GM19023 (cell line): Measurements from ENCODE around the gene ARID5B.

Experiments
- ATAC-seq: cut with Tn5 transposase; IDR thresholded peaks from one replicate; pipeline ENCODE4 v1.9.1; 2021; ENCODE audit warnings: mild to moderate bottlenecking, moderate library complexity; ENCODE audit not compliant: unreplicated experiment

The ARID5B gene

GRCh38 chr10:62008946-62009345 lies 107.4 kb downstream of the ARID5B start:
- no peak for ATAC-seq

- ATAC-seq = no peak
Observed at GRCh38 chr10:62010366-62010765, 108.9 kb downstream of the ARID5B start.

- ATAC-seq = no peak
Observed at GRCh38 chr10:62011558-62011957, 110.1 kb downstream of the ARID5B start.

GRCh38 chr10:62012318-62012717 lies 110.8 kb downstream of the ARID5B start:
- no peak for ATAC-seq

DNA sequence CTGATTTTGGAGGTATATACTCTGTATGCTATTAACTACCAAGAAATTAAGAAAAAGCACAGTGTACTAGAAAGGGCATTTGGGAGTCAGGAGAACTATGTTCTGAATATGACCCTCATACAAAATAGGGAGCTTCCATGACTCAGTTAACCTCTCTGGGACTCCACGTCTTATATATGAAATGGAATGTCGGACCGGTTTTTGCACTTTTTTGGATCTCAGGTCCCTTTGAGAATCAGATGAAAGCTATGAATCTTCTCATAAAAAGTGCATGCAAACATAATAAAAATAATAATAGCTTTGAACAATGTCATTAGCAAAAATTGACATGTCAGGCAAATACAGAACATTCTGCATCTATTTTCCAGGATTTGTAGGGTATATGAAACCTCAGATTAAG lies 113.0 kb downstream of the ARID5B start:
- ATAC-seq = no peak

GRCh38 chr10:62015994-62016393 lies 114.5 kb downstream of the ARID5B start:
- ATAC-seq = no peak

GRCh38 chr10:62016623-62017490 lies 115.4 kb downstream of the ARID5B start:
- ATAC-seq = no peak

- no peak for ATAC-seq
Observed at GRCh38 chr10:62017491-62017870, 116.0 kb downstream of the ARID5B start.

GRCh38 chr10:62018131-62018911 lies 116.8 kb downstream of the ARID5B start:
- ATAC-seq = no peak

GRCh38 chr10:62019013-62019684 lies 117.7 kb downstream of the ARID5B start:
- no peak for ATAC-seq

DNA sequence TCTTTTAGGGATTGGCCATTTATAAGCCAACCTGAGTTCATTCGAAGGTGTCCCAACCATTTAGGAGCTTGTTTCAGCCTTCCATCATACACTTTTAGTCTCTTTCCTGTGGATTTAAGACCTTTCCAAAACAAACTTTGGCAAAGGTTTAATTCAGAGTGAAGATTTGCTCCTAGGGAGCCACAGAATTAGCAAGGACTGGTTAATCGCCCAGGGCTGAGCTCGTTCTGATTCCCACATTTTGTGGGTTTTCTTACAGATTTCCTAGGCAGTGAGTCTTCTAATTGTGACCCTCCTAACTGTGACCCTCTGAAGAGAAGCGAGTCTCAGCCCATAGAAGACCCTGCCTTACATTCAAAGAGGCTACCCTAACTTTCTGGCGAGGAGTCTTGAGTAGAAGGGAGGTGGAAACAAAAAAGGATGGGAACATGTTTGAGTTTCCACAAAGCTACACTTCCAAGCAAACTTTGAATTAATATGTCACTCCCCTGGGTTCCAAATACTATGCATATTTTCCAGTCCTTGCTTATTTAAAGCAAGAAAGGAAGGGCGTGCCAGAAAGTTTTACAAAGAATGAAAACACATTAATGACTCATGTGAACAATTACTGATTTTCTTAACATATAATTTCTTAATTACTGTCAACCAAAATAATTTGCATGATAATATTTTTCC lies 118.3 kb downstream of the ARID5B start:
- ATAC-seq = no peak

DNA sequence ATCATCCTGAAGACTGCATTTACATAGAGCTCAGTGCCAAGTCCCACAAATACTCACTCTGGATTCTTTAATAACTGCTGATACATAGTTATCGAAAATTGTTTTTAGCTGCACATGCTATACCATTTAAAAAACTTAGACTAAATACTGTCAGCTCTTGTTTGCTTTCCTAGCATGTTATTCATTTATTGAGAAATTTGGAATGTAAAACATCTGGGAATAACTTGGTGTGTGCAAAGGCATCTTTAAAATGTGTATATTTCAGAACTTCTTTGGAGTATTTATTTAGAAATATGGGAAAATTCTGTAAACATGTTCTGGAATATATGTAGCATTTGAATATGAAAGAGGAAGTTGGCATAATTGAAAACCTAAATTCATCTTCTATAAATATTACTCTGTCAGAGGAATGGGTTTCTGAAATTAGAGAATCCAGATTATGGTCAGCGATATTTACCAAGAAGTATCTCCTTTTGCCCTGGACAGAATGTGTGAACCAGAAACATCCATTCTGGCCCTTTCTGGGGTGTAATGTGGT lies 119.7 kb downstream of the ARID5B start:
- no peak for ATAC-seq

GRCh38 chr10:62021978-62022802 lies 120.7 kb downstream of the ARID5B start:
- ATAC-seq = no peak

- no peak for ATAC-seq
Observed at GRCh38 chr10:62022830-62023229, 121.3 kb downstream of the ARID5B start.

DNA sequence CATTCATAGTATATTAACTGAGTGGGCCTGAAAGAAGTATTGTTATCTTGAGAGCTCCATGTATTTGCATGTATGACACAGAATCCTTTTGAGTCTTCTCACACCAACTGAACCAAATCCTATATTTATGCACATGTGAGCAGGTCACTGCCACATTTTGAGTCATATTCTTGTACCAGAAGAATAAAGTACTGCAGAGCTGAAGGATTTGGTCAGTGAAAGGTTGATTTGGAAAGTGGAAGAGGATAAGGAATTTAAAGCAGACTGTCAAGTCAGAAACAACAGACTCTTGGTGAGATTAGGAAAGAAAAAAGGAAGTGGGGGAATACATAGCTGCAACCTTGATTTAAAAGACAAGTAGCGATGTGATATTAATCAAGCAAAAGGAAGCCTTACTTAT lies 121.8 kb downstream of the ARID5B start:
- no peak for ATAC-seq

- ATAC-seq = no peak
Observed at GRCh38 chr10:62024026-62024701, 122.7 kb downstream of the ARID5B start.

DNA sequence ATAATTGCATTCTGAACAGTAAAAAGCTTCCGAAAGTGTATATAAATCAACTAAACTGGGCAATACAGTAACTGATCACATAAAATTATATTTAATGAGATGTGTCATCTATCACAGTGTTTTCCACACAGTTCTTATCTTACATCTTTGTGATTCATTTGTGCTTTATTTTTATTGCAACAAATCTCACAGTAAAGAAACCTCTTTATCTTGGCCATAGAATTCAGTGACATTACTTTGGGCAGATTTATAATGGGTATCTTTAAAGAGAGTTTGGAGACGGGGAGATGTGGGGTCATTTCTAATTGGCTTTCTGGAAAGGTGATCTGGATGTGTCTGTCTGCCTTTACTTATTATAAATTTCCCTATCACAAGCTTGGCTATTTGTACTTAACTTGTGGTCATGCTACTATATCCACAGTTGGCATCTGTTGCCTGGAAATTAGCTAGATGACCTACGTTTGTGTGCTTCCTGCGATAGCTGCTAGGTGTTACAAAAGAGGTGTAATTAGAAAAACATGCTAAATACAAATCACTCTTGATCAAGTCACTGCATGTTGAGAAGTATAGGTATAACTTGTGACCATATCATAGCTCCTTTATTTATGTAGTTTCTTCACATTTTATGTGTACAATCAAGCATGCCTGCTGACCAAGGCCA lies 123.8 kb downstream of the ARID5B start:
- ATAC-seq = no peak

DNA sequence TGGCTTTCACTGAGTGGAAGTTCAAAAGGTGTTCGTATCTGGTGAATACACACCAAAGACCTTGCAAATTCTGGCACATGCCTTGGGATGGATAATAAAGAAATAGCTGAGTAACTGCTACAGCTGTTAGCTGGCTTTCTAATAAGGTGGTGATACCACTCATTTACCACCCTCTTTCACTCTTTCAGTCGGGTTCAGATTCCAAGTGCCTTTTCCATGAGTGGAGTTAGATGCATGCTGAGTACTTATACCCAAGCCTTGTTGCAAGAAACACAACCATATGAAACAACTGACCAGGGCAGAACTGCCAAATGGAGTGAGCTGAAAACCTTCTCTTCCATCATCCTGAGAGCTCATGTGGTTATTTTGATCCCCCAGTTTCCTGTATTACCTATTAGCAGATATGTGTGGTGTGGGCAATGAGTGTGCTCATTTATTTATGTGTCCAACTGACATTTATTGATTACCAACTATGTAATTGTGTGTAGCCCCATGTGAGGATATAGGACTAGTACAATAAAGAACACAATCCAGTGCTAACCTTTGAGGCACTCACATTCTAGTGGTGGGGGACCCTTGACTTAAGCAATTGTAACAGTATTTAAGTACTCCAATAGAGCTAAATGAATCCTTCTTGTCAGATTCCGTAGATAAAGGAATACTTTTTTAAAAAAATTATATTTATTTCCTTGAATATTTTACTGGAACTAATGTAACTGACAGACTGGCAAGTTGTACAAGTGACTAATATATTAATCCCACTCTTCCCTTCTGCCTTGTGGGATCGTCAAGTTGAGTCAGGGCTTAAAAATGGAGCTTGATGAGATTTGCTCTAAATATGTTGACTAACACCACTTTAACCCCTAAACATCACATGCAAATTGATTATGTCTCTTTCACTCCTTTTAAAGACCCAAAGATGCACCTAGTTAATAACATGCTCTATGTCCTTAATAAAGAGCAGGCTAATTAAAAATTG lies 124.7 kb downstream of the ARID5B start:
- no peak for ATAC-seq
